Esophagus squamous epithelium (tissue), 4 donors: ENCODE results near the gene STARD13.

Source experiments
- CTCF ChIP-seq, 6 experiments: fragments of 450-650 bp in 4 of 6; fragments of 200-600 bp in 2 of 6; sonication (generic) in 2 of 6; IDR thresholded peaks; one replicate each; pipeline ENCODE4 v1.5.1; 2016 to 2019; ENCODE audit warnings: antibody characterized with exemption in 6 of 6, mild to moderate bottlenecking in 4 of 6, moderate library complexity in 4 of 6
- POLR2A ChIP-seq, 4 donors: fragments of 450-650 bp; IDR thresholded peaks; one replicate each; pipeline ENCODE4 v1.6.1; 2017; ENCODE audit warnings: antibody characterized with exemption in 4 of 4, mild to moderate bottlenecking in 4 of 4, moderate library complexity in 3 of 4

- TF ChIP-seq POLR2A (IDR thresholded peaks at IDR 0.05) (no peak), CTCF (IDR thresholded peaks at IDR 0.05) (no peak)
These were observed 41.2 kb downstream of the STARD13 start for GRCh38 chr13:33244210-33244906.
